OCI-LY7 (cell line): ENCODE data around the gene ANO9.

Source experiments
- EZH2phosphoT487 ChIP-seq: fragments of 200-600 bp; sonication (generic); IDR thresholded peaks from 2 replicates; pipeline ENCODE4 v1.6.1; 2018; ENCODE audit warnings: low read depth, borderline replicate concordance, mild to moderate bottlenecking, mixed run types, antibody characterized with exemption, low read length, moderate library complexity, mixed read lengths
- TF ChIP-seq, protein P1 (sequence below): fragments of 200-600 bp; sonication (generic); conservative IDR thresholded peaks from 2 replicates; pipeline ENCODE4 v1.5.1; 2014; ENCODE audit warnings: mild to moderate bottlenecking, antibody characterized with exemption, low read length, moderate library complexity, mixed read lengths

DNA sequence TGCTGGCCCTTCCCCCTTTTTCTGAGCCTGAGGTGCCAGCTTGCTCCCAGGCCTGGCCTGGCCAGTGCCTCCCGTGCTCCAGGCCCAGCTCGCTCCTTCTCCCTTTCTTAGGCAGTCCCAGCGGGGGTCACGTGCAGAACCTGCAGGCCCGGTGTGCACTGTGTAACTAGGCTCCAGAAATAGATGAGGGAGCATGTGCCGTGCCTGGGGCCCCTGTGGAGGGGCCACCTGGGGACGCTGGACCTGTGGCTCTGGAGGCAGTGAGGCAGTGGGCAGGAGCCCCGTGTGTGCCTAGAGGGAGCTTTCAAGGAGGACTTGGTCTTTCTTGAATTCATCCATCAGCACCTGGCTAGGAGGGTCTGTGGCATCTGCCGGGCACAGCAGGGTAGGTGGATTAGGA lies 19.8 kb upstream of the ANO9 start:
- TF ChIP-seq, protein P1, sequence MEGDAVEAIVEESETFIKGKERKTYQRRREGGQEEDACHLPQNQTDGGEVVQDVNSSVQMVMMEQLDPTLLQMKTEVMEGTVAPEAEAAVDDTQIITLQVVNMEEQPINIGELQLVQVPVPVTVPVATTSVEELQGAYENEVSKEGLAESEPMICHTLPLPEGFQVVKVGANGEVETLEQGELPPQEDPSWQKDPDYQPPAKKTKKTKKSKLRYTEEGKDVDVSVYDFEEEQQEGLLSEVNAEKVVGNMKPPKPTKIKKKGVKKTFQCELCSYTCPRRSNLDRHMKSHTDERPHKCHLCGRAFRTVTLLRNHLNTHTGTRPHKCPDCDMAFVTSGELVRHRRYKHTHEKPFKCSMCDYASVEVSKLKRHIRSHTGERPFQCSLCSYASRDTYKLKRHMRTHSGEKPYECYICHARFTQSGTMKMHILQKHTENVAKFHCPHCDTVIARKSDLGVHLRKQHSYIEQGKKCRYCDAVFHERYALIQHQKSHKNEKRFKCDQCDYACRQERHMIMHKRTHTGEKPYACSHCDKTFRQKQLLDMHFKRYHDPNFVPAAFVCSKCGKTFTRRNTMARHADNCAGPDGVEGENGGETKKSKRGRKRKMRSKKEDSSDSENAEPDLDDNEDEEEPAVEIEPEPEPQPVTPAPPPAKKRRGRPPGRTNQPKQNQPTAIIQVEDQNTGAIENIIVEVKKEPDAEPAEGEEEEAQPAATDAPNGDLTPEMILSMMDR, result no peak
- TF ChIP-seq EZH2phosphoT487, result no peak
